ENCODE data around the gene DNAH10.

The DNAH10 gene

DNA sequence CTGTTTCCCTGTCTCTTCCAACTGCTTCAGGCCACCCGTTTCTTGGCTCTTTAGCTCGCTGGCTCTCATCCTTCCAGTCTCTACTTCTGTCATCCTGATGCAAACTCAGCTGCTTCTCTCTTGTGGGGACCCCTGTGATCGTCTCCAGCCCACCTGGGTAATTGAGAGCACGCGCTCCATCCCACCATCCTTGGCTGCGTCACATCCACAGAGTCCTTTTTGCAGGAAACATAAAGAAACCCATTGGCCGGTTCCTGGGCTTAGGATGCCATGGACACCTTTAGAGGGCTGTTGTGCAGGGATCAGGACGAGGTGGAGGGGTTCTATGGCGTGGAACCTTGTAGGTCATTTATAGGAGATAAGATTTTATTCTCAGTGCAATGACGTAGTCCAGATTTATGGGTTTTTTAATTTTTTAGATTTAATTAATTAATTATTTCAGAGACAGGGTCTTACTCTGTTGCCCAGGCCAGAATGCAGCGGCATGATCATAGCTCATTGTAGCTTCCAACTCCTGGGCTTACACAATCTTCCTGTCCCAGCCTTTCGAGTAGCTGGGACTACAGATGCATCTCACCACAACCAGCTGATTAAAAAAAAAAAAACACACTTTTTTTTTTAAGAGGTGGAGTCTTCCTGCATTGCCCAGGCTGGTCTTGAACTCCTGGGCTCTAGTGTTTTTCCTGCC lies 127.9 kb downstream of the DNAH10 start:
- TF ChIP-seq, protein P1, sequence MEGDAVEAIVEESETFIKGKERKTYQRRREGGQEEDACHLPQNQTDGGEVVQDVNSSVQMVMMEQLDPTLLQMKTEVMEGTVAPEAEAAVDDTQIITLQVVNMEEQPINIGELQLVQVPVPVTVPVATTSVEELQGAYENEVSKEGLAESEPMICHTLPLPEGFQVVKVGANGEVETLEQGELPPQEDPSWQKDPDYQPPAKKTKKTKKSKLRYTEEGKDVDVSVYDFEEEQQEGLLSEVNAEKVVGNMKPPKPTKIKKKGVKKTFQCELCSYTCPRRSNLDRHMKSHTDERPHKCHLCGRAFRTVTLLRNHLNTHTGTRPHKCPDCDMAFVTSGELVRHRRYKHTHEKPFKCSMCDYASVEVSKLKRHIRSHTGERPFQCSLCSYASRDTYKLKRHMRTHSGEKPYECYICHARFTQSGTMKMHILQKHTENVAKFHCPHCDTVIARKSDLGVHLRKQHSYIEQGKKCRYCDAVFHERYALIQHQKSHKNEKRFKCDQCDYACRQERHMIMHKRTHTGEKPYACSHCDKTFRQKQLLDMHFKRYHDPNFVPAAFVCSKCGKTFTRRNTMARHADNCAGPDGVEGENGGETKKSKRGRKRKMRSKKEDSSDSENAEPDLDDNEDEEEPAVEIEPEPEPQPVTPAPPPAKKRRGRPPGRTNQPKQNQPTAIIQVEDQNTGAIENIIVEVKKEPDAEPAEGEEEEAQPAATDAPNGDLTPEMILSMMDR (IDR thresholded peaks at IDR 0.05; ENCODE audit: unreplicated experiment in 3 of 3), result no peak
- H3K9me3 Mint-ChIP-seq, result no peaks in the 10 kb centered on the region
- peaks cover 12% of the 10 kb centered on the region for H3K27me3 Mint-ChIP-seq (ENCODE audit: low read depth)
- no peak overlapping the region for H3K27ac Mint-ChIP-seq
- H3K4me3 Mint-ChIP-seq, result no peak overlapping the region
- H3K4me1 Mint-ChIP-seq, result no peaks in the 10 kb centered on the region
- H3K36me3 Mint-ChIP-seq (ENCODE audit: low read depth), result no peaks in the 10 kb centered on the region

DNA sequence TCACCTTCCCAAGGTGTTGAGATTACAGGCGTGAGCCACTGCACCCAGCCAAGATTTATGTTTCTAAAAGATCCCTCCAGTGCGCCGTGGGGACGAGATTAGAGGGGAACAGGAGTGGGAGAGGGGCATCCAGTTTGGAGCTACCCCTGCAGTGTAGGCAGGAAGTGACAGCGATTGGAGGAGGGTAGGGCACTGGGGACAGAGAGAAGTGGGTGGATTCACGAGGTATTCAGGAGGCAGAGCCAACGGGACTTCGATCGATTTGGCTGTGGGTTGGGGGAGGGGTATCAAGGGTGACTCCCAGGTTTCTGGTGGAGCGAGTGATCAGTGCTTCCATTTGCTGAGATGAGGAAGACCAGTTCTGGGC lies 128.4 kb downstream of the DNAH10 start:
- H3K4me3 Mint-ChIP-seq, result no peak overlapping the region
- H3K36me3 Mint-ChIP-seq (ENCODE audit: low read depth), result no peaks in the 10 kb centered on the region
- H3K27me3 Mint-ChIP-seq (ENCODE audit: low read depth), result peaks cover 12% of the 10 kb centered on the region
- no peaks in the 10 kb centered on the region for H3K4me1 Mint-ChIP-seq
- H3K27ac Mint-ChIP-seq, result no peak overlapping the region
- TF ChIP-seq, protein P1 (IDR thresholded peaks at IDR 0.05; ENCODE audit: unreplicated experiment in 3 of 3), result no peak
- no peaks in the 10 kb centered on the region for H3K9me3 Mint-ChIP-seq

DNA sequence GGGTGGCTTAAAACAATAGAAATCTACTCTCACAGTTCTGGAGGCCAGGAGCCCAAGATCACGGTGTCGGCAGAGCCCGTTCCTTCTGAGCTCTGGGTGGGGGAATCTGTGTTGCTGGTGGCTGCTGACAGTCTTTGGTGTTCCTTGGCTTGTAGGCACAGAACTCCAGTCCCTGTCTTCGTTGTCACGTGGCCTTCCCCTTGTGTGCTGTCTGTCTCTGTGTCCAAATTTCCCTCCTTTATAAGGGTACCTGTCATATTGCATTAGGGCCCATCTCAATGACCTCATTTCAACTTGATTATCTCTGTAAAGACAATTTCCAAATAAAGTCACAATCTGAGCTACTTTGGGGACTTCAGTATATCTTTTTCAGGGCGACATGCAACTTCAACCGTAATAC lies 128.9 kb downstream of the DNAH10 start:
- TF ChIP-seq, protein P1 (IDR thresholded peaks at IDR 0.05; ENCODE audit: unreplicated experiment in 3 of 3), result no peak
- H3K4me3 Mint-ChIP-seq, result no peak overlapping the region
- no peaks in the 10 kb centered on the region for H3K9me3 Mint-ChIP-seq
- no peaks in the 10 kb centered on the region for H3K36me3 Mint-ChIP-seq (ENCODE audit: low read depth)
- H3K27ac Mint-ChIP-seq, result no peak overlapping the region
- H3K4me1 Mint-ChIP-seq, result peaks cover under 1% of the 10 kb centered on the region
- H3K27me3 Mint-ChIP-seq (ENCODE audit: low read depth), result peaks cover 10% of the 10 kb centered on the region

DNA sequence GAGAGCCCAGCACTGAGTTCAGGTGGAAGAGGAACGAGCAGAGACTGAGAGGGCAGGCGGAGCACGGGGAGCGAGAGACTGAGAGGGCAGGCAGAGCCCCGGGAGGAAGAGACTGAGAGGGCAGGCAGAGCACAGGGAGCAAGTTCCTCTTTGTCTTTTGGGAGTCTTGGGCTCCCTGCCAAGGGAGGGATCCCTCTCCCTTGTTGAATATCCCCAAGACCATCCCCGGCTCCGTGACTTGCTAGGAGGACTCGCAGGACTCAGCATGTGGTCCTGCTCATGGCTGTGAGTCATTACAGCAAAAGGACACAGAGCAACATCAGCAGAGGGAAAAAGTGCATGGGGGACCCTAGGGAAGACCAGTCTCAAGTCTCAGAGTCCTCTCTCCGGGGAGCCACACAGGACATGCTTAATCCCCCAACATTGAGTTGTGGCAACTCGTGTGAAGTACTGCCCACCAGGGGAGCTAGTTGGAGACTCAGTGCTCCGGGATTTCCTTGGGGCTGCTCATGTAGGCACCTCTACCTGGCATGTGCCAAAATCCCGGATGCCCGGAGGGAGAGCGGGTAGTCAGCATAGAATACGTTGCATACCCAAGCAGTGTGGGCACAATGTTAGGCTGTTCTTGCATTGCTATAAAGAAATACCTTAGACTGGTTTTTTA lies 129.5 kb downstream of the DNAH10 start:
- Mint-ChIP-seq H3K27ac (no peak overlapping the region), H3K4me1 (peaks cover 5% of the 10 kb centered on the region), H3K36me3 (ENCODE audit: low read depth) (no peaks in the 10 kb centered on the region), H3K4me3 (no peak overlapping the region), H3K9me3 (no peaks in the 10 kb centered on the region), H3K27me3 (ENCODE audit: low read depth) (peaks cover 6% of the 10 kb centered on the region)
- TF ChIP-seq, protein P1 (IDR thresholded peaks at IDR 0.05; ENCODE audit: unreplicated experiment in 3 of 3), result no peak

DNA sequence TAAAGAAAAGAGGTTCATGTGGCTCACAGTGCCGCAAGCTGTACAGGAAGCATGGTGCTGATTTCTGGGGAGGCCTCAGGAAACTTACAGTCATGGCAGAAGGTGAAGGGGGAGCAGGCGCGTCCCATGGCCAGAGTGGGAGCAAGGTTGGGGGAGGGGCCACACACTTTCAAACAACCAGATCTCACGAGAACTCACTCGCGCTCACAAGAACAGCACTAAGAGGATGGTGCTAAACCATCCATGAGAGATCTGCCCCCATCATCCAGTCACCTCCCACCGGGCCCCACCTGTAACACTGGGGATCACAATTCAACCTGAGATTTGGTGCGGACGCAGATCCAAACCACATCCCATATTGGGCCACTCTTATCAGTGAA lies 130.1 kb downstream of the DNAH10 start:
- TF ChIP-seq, protein P1 (IDR thresholded peaks at IDR 0.05; ENCODE audit: unreplicated experiment in 3 of 3), result no peak
- Mint-ChIP-seq H3K27ac (no peak overlapping the region), H3K4me1 (peaks cover 10% of the 10 kb centered on the region), H3K4me3 (no peak overlapping the region), H3K27me3 (ENCODE audit: low read depth) (peaks cover 6% of the 10 kb centered on the region), H3K36me3 (ENCODE audit: low read depth) (no peaks in the 10 kb centered on the region), H3K9me3 (no peaks in the 10 kb centered on the region)

DNA sequence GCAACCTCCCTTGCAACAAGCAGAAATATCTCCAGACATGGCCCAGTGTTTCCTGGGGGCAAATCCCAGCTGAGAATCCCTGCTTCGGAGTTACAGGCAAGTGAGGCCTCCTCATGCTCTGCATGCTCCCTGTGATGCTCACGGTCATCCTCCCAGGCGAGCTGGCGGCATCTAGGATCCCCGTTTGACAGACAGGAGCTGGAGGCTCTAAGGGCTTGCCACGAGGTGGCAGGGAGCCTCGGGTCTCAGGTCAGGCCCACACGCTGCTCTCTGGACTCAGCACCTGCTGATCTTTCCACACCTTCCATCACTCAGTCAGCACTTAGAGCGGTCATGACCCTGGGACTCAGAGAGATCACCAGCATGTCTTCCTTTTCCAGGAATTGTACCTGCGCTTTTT lies 130.8 kb downstream of the DNAH10 start:
- Mint-ChIP-seq H3K36me3 (ENCODE audit: low read depth) (no peaks in the 10 kb centered on the region), H3K27ac (no peak overlapping the region), H3K4me3 (no peak overlapping the region), H3K27me3 (ENCODE audit: low read depth) (peaks cover 6% of the 10 kb centered on the region), H3K4me1 (peaks cover 10% of the 10 kb centered on the region), H3K9me3 (no peaks in the 10 kb centered on the region)
- TF ChIP-seq, protein P1 (IDR thresholded peaks at IDR 0.05; ENCODE audit: unreplicated experiment in 3 of 3), result no peak

All from nephron (organoid).